ENCODE measurements around the gene DNAH7.

The DNAH7 gene

GRCh38 chr2:195834836-195835235 lies 233.8 kb downstream of the DNAH7 start:
- Mint-ChIP-seq H3K27me3 (no peaks in the 10 kb centered on the region), H3K27ac (no peak overlapping the region), H3K9me3 (peaks cover 6% of the 10 kb centered on the region)

GRCh38 chr2:195830968-195831950 lies 237.4 kb downstream of the DNAH7 start:
- no peaks in the 10 kb centered on the region for H3K9me3 Mint-ChIP-seq
- no peaks in the 10 kb centered on the region for H3K27me3 Mint-ChIP-seq
- H3K27ac Mint-ChIP-seq = no peak overlapping the region
- no peak overlapping the region for H3K4me3 Mint-ChIP-seq
- no peaks in the 10 kb centered on the region for H3K4me1 Mint-ChIP-seq (ENCODE audit: low read depth)
- H3K36me3 Mint-ChIP-seq (ENCODE audit: low read depth) = no peaks in the 10 kb centered on the region

More at GRCh38 chr2:195834836-195835235, 233.8 kb downstream of the DNAH7 start:
- Mint-ChIP-seq H3K4me3 (no peak overlapping the region), H3K36me3 (ENCODE audit: low read depth) (no peaks in the 10 kb centered on the region), H3K4me1 (ENCODE audit: low read depth) (no peaks in the 10 kb centered on the region)

- H3K27me3 Mint-ChIP-seq = no peaks in the 10 kb centered on the region
- no peak overlapping the region for H3K27ac Mint-ChIP-seq
- H3K4me1 Mint-ChIP-seq (ENCODE audit: low read depth) = peaks cover 3% of the 10 kb centered on the region
- no peaks in the 10 kb centered on the region for H3K36me3 Mint-ChIP-seq (ENCODE audit: low read depth)
- no peak overlapping the region for H3K4me3 Mint-ChIP-seq
- no peaks in the 10 kb centered on the region for H3K9me3 Mint-ChIP-seq
These were observed 244.2 kb downstream of the DNAH7 start for GRCh38 chr2:195824478-195824877.

- H3K4me1 Mint-ChIP-seq (ENCODE audit: low read depth) = peaks cover 3% of the 10 kb centered on the region
- no peaks in the 10 kb centered on the region for H3K9me3 Mint-ChIP-seq
- no peaks in the 10 kb centered on the region for H3K36me3 Mint-ChIP-seq (ENCODE audit: low read depth)
- H3K27me3 Mint-ChIP-seq = no peaks in the 10 kb centered on the region
- H3K4me3 Mint-ChIP-seq = no peak overlapping the region
- H3K27ac Mint-ChIP-seq = no peak overlapping the region
These were observed 245.4 kb downstream of the DNAH7 start for GRCh38 chr2:195823206-195823605.

- H3K4me1 Mint-ChIP-seq (ENCODE audit: low read depth) = peaks cover 3% of the 10 kb centered on the region
- no peaks in the 10 kb centered on the region for H3K9me3 Mint-ChIP-seq
- no peak overlapping the region for H3K4me3 Mint-ChIP-seq
- H3K27ac Mint-ChIP-seq = no peak overlapping the region
- H3K36me3 Mint-ChIP-seq (ENCODE audit: low read depth) = no peaks in the 10 kb centered on the region
- H3K27me3 Mint-ChIP-seq = no peaks in the 10 kb centered on the region
These were observed 247.1 kb downstream of the DNAH7 start for GRCh38 chr2:195821566-195821932.

- no peak overlapping the region for H3K4me3 Mint-ChIP-seq
- H3K9me3 Mint-ChIP-seq = no peaks in the 10 kb centered on the region
- no peaks in the 10 kb centered on the region for H3K27me3 Mint-ChIP-seq
- no peak overlapping the region for H3K27ac Mint-ChIP-seq
- no peaks in the 10 kb centered on the region for H3K36me3 Mint-ChIP-seq (ENCODE audit: low read depth)
- H3K4me1 Mint-ChIP-seq (ENCODE audit: low read depth) = peaks cover 3% of the 10 kb centered on the region
These were observed 247.6 kb downstream of the DNAH7 start for GRCh38 chr2:195820867-195821565.

GRCh38 chr2:195820373-195820772 lies 248.3 kb downstream of the DNAH7 start:
- no peaks in the 10 kb centered on the region for H3K36me3 Mint-ChIP-seq (ENCODE audit: low read depth)
- peaks cover 3% of the 10 kb centered on the region for H3K4me1 Mint-ChIP-seq (ENCODE audit: low read depth)

GRCh38 chr2:195819276-195819675 lies 249.4 kb downstream of the DNAH7 start:
- Mint-ChIP-seq H3K27me3 (no peaks in the 10 kb centered on the region), H3K36me3 (ENCODE audit: low read depth) (no peaks in the 10 kb centered on the region), H3K4me3 (no peak overlapping the region), H3K9me3 (no peaks in the 10 kb centered on the region), H3K27ac (no peak overlapping the region), H3K4me1 (ENCODE audit: low read depth) (peaks cover 3% of the 10 kb centered on the region)

More at GRCh38 chr2:195820373-195820772, 248.3 kb downstream of the DNAH7 start:
- no peak overlapping the region for H3K27ac Mint-ChIP-seq
- no peak overlapping the region for H3K4me3 Mint-ChIP-seq
- H3K9me3 Mint-ChIP-seq = no peaks in the 10 kb centered on the region
- no peaks in the 10 kb centered on the region for H3K27me3 Mint-ChIP-seq

GRCh38 chr2:195818526-195818925 lies 250.1 kb downstream of the DNAH7 start:
- Mint-ChIP-seq H3K4me3 (no peak overlapping the region), H3K9me3 (no peaks in the 10 kb centered on the region), H3K27me3 (no peaks in the 10 kb centered on the region), H3K27ac (no peak overlapping the region), H3K4me1 (ENCODE audit: low read depth) (peaks cover 3% of the 10 kb centered on the region), H3K36me3 (ENCODE audit: low read depth) (no peaks in the 10 kb centered on the region)

GRCh38 chr2:195818106-195818505 lies 250.5 kb downstream of the DNAH7 start:
- Mint-ChIP-seq H3K4me1 (ENCODE audit: low read depth) (peaks cover 3% of the 10 kb centered on the region), H3K27ac (no peak overlapping the region), H3K36me3 (ENCODE audit: low read depth) (no peaks in the 10 kb centered on the region)

GRCh38 chr2:195815083-195815482 lies 253.6 kb downstream of the DNAH7 start:
- Mint-ChIP-seq H3K27me3 (no peaks in the 10 kb centered on the region), H3K4me3 (no peak overlapping the region), H3K27ac (no peak overlapping the region), H3K36me3 (ENCODE audit: low read depth) (no peaks in the 10 kb centered on the region), H3K4me1 (ENCODE audit: low read depth) (peaks cover 2% of the 10 kb centered on the region), H3K9me3 (no peaks in the 10 kb centered on the region)

More at GRCh38 chr2:195818106-195818505, 250.5 kb downstream of the DNAH7 start:
- Mint-ChIP-seq H3K4me3 (no peak overlapping the region), H3K9me3 (no peaks in the 10 kb centered on the region), H3K27me3 (no peaks in the 10 kb centered on the region)

- Mint-ChIP-seq H3K27me3 (peaks cover 3% of the 10 kb centered on the region), H3K9me3 (no peaks in the 10 kb centered on the region), H3K36me3 (ENCODE audit: low read depth) (no peaks in the 10 kb centered on the region), H3K27ac (no peak overlapping the region), H3K4me3 (no peak overlapping the region), H3K4me1 (ENCODE audit: low read depth) (no peaks in the 10 kb centered on the region)
These were observed 255.2 kb downstream of the DNAH7 start for GRCh38 chr2:195813421-195813820.

- no peaks in the 10 kb centered on the region for H3K4me1 Mint-ChIP-seq (ENCODE audit: low read depth)
- peaks cover 9% of the 10 kb centered on the region for H3K27me3 Mint-ChIP-seq
- no peaks in the 10 kb centered on the region for H3K36me3 Mint-ChIP-seq (ENCODE audit: low read depth)
- H3K27ac Mint-ChIP-seq = no peak overlapping the region
- no peaks in the 10 kb centered on the region for H3K9me3 Mint-ChIP-seq
- H3K4me3 Mint-ChIP-seq = no peak overlapping the region
These were observed 258.1 kb downstream of the DNAH7 start for GRCh38 chr2:195810340-195811098.

- Mint-ChIP-seq H3K27me3 (peaks cover 9% of the 10 kb centered on the region), H3K9me3 (no peaks in the 10 kb centered on the region), H3K4me3 (no peak overlapping the region), H3K36me3 (ENCODE audit: low read depth) (no peaks in the 10 kb centered on the region), H3K4me1 (ENCODE audit: low read depth) (no peaks in the 10 kb centered on the region), H3K27ac (no peak overlapping the region)
These were observed 260.4 kb downstream of the DNAH7 start for GRCh38 chr2:195808189-195808588.

Data from stimulated activated naive CD8-positive, alpha-beta T cell treated with anti-CD3 and anti-CD28 coated beads, Interleukin-15, Interleukin-2, amounts not matched to agents 100 ng/mL and 50 ng/mL, for 24 hours (primary cell).